Stimulated activated CD4-positive, alpha-beta T cell treated with anti-CD3 and anti-CD28 coated beads, Interleukin-1b, Interleukin-23, amount 100 ng/mL, for 4 hours (primary cell): Measurements from ENCODE around the gene GALNT2.

ENCODE experiments used
- DNase-seq, 2 donors: peaks; one replicate each; pipeline ENCODE4 v3.0.0-alpha.2; 2020; ENCODE audit warnings: low read depth in 2 of 2

Gene GALNT2

GRCh38 chr1:230145953-230146476, 79.0 kb downstream of the GALNT2 start:
- DNase-seq: no peak

DNA sequence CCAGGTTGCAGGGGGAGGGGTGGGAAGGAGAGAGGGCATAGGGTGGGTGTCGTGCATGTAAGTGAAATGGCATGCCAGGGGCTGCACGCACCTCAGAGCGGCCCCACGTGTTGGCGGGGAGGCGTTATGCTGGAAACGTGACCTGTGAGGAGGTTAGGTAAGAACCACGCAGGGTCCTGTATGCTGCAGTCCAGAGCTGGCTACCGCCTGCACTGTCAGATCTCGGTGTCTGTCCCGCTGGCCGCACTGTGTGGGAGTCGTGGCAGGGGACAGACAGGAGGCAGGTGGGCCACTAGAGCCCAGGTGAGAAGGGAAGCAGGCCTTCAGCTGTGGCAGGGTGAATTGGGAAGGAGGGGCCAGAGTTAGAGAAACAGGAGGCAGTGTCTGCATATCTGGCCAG, 79.7 kb downstream of the GALNT2 start:
- no peak for DNase-seq

GRCh38 chr1:230147253-230148125, 80.5 kb downstream of the GALNT2 start:
- no peak for DNase-seq

GRCh38 chr1:230148126-230148652, 81.2 kb downstream of the GALNT2 start:
- DNase-seq: no peak

- DNase-seq: no peak
Observed at GRCh38 chr1:230148768-230149469, 81.9 kb downstream of the GALNT2 start.

DNA sequence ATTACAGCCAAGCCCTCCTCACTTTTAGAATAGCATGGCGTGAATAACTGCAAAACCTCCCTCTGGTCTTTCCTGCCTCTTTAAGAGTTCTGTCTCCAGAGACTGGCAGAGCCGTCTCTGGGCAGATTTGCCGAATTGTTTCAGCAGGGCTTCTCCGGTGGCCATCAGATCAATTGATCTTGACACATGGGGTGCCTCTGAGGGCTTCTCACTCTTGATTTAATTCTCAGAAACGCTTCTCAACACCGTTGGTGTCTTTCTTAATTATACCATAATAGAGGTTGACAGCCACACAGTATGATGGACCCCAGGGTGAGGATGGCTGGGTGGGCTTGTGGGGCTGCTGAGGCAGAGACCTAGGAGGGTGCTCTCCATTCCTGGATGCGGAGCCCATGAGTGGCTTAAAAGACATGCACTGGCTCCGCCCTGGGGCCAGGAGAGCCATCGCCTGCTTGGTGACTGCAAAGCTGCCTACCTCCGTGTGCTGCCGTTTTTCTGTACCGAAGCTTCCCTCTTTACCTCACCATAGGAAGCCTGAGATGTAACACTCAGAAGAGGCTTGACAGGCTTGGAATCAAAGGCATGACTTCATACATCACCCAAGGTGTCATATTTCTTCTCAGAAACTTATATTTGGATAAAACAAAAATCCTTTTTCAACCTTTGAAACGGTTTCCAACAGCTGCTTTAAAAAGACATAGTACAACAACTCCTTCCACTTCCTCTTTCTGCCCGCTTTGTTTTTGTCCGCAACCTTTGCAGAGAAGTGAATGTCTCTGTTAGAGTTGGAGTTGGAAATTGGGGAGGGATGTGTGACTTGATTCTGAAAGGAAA, 82.9 kb downstream of the GALNT2 start:
- DNase-seq: no peak

- DNase-seq: no peak
Observed at GRCh38 chr1:230150615-230151014, 83.6 kb downstream of the GALNT2 start.

DNA sequence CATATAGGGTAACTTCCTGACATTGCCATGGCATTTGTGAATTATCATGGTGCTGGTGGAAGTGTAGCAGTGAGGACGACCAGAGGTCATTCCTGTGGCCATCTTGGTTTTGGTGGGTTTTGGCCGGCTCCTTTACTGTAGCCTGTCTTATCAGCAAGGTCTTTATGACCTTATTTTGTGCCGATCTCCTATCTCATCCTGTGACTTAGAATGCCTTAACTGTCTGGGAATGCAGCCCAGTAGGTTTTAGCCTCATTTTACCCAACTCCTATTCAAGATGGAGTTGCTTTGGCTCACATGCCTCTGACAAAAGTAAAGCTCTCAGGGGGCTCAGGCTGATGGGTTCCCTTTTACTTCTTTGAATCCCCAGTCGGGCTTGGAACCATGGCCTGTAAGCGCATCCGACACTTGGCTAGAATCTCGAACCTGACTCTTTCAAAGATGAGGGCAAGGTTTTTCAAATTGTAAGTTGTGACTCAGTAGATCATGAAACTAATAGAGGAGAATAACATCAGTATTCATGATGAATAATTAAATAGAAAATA, 85.0 kb downstream of the GALNT2 start:
- DNase-seq: no peak

DNA sequence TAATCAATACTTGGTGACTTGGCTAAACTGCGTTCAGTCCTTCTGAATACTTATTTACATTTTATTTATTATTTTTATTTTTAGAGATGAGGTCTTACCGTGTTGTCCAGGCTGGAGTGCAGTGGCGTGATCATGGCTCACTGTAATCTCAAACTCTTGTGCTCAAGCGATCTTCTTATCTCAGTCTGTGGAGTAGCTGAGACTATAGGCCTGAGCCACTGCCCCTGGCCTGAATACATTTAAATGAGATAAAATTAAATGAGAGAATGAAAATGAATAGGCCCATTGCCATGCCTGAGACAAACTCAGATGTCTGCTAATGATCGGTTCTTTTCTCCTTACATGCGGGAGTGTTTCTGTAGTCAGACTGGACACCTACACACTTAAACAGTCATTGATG, 86.0 kb downstream of the GALNT2 start:
- no peak for DNase-seq

DNA sequence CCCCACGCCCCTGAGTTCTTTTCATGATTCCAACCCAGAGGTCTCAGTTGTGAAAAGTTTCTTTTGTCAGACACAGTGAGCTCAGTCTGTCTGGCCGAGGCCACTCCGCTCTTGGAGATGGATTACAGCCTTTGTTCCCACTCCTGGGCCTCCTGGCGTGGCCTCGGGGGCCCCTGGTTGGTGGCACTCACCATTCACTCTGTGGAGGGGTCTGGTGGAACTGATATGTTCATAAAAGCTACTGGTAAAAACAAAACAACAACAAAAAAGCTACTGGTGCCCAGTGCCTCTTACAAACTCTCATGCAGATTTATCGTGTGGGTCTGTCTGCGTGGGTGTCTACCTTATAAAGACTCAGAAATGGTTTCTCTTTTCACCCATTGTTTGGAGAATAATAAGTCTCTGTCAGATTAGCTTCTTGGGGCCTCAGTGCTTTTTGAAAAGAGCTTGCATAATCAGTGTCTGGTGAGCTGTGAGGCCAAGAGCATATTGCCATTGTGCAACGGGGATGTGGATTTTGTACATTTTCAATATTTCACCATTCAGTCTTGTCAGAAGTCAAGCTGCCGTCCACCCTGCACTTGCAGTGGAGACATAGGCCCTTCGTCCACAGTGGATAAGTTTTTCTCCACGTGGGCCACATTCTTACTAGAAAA, 86.7 kb downstream of the GALNT2 start:
- no peak for DNase-seq

DNA sequence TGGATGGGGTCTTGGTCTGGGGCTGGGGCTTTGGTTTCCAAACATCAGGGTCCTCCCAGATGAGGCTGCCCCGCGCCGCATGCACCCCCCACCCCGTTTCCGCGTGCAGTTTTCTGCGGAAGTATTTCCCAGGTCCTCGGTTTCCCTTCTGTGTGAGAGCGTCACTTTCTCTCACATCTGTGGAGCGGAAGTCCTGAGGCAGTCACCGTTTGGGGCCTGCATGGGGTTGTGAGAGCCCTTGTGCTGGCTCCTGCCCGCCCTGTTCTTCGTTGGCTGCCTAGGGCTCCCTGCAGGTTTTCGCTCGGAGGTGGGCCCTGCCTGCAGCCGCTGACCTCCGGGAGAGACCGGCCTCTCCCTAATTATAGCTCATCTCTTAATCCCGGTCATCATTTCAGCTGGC, 88.0 kb downstream of the GALNT2 start:
- DNase-seq: no peak

DNA sequence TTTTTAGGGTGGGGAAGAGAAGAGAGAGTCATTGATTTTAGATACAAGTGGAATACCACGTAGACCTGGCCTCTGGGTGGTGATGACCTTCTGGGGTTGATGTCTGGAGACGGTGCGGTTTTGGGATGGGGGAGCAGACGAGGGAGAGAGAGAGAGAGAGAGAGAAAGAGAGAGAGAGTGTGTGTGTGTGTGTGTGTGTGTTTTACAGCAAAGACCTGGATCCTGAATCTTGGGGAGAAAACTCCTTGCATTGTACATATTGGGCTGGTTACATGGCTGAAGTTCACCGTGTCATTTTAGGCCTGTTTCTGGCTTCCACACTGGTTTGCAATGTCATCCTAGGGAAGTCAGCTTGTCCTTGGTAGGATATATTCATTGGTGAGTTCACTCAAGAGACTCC, 89.0 kb downstream of the GALNT2 start:
- DNase-seq: no peak

GRCh38 chr1:230156536-230156935, 89.5 kb downstream of the GALNT2 start:
- DNase-seq: no peak

GRCh38 chr1:230157420-230158390, 90.7 kb downstream of the GALNT2 start:
- DNase-seq: no peak

- no peak for DNase-seq
Observed at GRCh38 chr1:230158415-230159291, 91.6 kb downstream of the GALNT2 start.

GRCh38 chr1:230159580-230159979, 92.5 kb downstream of the GALNT2 start:
- no peak for DNase-seq

DNA sequence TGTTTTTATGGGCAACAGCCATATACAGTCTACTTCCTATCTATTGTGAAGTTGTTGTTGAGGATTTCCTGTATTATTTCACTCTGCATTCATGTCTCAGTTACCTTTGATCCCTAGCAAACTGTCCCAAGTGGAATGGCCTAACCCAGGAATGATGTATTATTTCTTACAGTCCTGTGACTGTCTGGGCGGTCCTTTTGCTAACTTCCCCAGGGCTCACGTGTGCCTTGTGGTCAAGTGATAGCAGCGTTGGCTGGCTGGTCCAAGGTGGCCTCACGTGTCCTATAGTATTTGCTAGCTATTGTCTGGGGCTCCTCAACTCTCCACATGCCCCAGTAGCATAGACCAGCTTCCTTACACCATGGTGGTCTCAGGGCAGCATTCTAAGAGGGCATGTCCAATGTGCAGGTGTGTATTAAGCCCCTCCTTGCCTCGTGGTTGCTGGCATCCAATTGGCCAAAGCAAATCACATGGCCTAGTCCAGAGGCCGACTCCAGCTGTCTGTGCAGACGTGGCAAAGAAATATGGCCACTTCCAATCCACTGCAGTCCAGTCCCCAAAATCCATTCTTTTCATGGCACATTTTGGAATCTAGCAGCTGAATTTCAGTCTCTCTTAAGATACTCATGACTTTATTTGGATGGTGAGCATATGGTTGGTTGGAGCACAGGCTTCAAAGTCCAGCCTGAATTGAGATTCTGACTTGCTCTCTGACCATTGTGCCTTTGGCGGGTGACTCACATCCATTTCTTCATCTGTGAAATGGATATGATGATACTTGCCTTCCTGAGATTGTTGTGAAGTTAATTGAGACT, 94.1 kb downstream of the GALNT2 start:
- no peak for DNase-seq

DNA sequence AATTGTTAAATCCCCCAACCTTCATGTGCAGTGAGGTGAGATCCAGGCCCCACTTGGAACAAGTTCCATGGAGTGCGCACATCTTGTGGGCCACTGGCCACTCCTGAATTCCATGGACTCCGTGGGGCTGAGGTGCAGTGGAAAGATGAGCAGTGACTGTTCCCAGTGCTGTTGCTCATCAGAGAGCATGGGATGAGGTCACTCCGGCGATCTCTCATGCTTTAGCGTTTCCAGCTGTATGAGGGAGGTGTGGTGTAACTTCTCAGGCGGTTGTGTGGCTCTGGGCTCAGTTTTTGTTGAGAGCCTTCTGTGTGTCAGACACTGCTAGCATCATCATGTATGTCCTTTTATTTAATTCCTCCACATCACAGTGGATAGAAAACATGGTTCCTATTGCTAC, 96.2 kb downstream of the GALNT2 start:
- no peak for DNase-seq
